Stimulated activated CD4-positive, alpha-beta T cell treated with anti-CD3 and anti-CD28 coated beads, Interleukin-15, amount 100 ng/mL, for 1 hour (primary cell): Measurements from ENCODE around the gene ATF6B.
"Not testable (repeated sequence)": the region's sequence is repeated elsewhere in the genome, so short reads cannot be mapped to it uniquely, and the experiment has no call there.

Source experiments
- DNase-seq, 2 donors: peaks; one replicate each; pipeline ENCODE4 v3.0.0-alpha.2; 2020; ENCODE audit warnings: low read depth in 1 of 2, low spot score in 1 of 2

The ATF6B gene

DNA sequence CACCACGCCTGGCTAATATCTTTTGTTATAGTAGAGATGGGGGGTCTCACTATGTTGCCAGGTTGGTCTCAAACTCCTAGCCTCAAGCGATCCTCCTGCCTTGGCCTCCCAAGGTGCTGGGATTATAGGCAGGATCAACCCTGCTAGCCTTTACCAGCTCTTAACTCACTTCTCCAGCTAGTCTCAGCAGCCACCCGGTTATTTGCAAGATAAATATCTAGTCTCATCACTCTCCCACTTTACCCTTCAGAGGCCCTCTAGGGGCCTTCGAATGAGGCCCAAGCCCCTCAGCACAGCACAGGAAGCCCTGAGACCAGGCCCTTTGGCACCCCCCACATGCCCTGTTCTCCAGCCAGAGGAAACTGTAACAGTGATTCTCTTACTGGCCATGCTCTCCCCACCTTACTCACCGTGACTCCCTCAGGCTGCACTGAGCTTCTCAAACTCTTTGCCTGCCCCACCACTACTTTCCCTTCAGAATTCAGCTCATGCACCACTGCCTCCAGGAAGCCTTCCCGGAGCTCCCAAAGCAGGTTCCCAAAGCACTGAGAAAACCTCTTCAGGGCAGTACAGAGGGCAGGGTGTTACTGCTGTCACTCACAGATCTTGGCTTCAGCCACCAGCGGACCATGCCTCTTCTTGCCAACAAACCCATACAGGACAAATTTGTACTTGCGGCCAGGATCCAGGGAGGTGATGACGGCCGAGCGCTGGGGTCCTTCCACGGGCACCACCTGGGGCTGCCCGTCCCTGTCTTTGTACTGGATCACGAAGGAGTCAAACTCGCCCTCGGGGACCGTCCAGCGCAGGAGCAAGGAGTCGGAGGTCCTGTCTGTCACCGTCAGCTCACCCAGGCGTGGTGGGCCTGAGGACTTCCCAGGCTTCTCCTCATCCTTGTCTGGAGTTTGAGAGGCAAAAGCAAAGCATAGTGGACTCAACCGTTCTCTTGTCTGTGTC lies 44.0 kb downstream of the ATF6B start:
- DNase-seq: no peak

DNA sequence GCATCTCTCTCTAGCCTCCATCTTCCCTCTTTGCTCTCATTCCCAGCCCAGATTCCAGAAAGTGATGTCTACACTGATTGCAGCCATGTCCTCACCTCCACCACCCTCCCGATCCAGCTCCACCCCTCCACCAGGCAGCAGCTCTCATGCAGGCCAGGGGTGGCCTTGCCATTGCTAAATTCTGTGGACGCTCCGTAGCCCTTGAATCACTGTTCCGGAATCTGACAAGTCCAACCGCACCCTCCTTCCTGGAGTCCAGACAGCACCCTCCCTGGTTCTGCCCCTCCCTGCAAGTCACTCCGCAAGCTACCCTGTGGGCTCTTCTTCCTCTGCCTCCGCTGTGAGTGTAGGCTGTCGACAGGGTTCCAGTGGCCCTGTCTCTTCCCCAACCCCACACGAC lies 45.1 kb downstream of the ATF6B start:
- DNase-seq: no peak

DNA sequence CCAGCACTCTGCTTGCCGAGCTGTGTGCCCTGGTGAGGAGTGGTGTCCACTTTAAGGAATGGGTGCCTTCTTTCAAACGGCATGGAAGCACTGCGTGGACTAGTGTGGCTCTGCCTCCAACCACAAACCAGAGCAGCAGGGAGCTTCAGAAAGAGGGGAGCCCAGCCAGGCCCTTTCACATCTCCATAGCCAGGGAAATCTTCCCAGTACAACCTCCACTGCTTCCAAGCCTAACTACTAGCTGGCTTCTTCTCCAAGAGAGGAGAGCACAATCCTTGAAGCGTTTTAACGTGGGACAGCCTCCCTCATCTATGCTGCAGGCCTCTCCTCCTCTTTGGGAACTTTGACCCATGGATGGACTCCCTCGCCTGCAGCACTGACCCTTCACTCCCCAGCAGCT lies 45.6 kb downstream of the ATF6B start:
- no peak for DNase-seq

DNA sequence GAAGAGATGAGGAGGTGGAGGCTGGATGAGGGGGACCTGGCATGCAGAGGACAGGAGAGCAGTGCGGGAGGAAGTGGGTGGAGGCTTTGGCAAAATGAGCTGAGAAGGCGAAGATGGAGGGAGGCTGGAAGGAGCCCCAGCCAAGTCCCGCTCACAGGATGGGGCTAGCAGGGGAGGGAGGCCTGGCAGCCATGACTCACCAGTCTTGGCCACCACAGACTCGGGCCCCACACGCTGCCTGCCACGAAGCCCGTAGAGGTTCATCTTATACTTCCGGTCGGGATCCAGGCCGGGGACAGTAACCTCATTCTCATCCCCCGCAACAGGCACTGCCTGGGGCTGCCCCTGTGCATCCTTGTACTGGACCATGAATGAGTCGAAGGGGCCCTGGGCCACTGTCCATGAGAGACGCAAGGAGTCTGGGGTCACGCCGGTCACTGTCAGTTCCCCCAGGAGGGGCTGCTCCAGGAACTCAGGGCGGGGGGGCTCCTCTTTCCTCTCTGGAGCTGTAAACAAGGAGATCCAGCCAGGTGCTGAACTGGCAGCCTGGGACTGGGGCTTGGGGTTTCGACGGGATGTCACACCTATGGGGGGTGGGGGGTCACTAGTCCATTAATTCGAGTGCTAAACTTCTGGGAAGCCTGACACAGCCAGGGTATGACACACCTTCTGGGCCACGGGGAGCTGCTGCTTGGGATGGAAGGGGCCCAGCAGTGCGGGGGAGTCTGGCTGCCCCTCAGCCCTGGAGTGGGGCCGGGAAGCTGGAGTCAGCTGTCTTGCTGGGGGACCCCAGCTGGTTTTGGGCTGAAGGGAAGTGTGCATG lies 46.7 kb downstream of the ATF6B start:
- no peak for DNase-seq

DNA sequence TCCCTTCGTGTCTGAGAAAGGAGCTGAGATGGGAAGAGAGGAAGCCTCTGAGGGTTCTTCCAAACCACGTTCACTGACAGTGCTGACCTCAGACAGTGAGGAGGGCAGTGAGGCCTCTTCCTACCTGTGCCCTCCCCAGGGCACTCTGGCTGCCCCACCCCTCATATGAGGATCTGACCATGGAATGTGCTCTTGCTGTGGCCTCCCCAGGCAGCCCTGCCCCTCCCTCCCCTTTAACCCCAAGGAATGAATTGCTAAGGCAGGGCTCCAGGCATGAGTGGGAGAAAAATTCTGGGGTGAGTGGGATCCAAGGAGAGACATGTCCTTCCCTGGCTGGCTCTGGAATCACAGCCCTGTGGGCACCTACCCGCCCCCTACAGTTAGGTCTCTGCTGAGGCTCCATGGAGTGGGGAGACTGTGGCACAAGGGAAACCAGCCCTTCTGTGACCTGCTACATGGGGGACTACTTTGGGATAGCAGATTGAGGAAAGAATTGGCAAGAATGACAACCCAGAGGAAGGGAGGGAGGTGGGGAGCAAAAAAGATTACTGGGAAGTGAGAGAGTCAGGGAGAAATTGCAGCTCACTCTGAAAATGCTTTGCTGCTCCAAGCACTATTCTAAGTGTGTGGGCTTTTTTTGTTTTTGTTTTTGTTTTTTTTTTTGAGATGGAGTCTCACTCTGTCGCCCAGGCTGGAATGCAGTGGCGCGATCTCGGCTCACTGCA lies 48.3 kb downstream of the ATF6B start:
- no peak for DNase-seq

DNA sequence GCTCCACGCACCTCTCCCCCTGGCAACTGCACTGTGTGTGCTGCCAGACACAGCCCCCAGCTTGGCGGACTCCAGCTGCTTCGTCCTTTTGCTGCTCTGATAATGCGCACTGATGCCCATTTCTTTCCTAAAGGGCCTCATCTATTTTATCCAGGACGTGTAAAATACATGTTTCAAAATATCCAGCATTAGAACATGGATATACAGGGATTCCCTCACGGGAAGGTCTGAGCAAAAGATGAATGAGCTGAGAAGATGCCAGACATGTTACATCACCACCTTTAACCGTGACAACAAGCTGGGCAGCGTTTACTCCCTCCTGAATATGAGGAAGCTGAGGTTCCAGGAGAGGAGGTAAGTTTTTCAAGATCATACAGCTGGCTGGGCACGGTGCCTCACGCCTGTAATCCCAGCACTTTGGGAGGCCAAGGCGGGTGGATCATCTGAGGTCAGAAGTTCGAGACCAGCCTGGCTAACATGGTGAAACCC lies 51.7 kb downstream of the ATF6B start:
- DNase-seq: no peak

DNA sequence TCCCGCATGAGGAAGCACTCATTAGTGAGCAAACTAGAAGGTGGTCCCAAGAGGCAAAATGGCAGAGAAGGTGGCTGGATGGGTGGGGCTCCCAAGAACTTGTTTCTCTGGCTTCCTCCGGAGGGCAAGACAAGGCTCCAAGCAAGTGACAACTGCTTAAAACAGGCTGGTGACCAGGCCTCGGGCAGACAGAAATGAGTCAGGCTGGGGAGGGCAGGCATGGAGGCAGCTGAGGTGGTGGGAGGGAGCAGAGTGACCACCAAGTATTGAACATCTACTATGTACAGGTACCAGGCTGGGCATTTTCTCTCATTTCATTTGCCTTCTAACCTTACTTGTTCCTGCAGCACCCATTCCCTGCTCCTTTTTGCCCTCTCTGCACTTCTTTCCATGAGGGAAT lies 52.3 kb downstream of the ATF6B start:
- DNase-seq: no peak

DNA sequence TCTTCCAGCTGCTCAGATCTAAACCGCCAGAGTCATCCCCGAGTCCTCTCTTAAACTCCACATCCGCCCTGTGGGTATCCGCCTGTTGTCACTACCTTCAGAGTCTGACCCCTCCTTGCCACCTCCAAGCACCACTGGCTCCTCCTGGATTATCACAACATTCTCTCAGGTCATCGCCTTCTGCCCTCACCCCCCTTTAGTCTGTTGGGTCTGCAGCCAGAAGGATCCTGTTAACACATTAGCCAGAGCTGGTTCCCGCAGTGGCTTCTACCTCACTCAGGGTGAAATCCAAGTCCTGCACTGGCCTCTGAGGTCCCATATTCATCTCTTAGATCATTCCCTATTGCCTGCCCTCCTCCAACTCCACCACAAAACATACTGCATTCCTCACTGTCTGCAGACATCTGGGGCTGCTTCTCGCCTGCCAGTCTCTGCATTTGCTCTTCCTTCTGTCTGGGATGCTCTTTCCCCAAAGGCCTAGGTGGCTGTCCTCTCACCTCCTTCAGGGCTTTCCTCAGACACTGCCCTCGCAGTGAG lies 53.0 kb downstream of the ATF6B start:
- DNase-seq: no peak

DNA sequence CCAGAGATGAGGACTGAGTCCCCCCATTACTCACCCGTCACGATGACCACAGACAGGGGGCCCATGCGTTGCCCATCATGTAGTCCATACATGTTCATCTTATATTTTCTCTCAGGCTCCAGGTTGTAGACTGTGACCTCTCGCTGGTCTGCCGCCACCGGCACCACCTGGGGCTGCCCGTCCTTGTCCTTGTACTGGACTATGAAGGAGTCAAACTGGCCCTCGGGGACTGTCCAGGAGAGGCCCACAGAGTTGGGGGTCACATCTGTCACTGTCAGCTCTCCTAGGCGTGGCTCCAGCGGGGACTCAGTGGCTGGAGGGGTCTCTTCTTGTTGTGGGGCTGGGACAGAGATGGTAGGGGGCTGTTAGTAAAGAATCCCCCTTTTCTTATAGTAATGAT lies 54.4 kb downstream of the ATF6B start:
- no peak for DNase-seq

DNA sequence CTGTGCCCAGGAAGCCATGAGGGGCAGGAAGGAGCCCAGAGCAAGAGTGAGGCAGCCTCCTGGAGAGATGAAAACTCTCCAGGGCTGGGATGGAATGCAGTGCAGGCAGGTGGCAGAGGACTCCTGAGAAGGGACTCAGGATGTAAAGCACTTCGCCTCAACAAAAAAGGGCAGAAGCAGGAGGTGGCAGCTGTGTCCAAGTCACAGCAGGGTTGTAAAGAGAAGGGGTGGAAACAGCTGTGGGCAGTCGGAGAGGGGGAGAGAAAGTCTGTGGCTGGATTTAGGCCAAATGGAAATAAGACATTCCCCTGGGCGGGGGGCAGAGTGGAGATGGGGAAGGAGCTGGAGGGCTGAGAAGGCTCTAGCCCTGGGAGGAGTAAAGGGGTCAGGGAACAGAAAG lies 54.9 kb downstream of the ATF6B start:
- DNase-seq: no peak

DNA sequence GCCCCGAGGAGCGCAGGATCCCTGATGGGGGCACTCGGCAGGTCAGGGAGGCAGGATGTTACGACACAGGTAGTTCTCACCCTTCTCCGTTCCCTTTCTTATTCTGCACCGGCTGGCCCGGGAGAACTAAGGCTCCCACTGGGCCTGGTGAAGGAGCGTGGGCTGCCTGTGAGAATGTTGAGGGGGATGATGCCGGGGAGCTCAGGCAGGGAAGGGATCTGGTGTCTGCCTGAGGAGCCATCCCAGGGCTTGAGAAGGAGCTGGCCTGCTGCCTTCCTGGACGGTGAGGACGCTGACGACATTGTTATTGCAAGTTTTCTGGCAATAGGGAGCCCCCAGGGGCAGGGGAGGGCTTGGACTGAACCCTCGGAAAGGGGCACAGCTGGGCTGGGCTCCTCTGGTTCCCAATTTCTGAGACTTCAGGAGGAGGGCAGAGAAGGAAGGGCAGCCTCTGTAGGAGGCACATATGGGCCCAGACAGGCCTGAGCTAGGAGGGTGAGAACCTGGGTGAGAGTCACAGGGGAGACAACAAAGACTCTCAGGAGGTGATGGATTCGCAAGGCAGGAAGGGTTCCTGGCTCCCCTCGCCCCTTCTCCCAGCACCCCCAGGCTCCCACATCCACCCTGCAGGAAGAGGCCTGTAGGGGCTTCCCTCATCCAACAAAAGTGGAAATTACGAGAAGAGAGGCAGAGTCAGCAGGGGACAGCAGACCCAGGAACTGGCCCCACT lies 57.1 kb downstream of the ATF6B start:
- DNase-seq: no peak

DNA sequence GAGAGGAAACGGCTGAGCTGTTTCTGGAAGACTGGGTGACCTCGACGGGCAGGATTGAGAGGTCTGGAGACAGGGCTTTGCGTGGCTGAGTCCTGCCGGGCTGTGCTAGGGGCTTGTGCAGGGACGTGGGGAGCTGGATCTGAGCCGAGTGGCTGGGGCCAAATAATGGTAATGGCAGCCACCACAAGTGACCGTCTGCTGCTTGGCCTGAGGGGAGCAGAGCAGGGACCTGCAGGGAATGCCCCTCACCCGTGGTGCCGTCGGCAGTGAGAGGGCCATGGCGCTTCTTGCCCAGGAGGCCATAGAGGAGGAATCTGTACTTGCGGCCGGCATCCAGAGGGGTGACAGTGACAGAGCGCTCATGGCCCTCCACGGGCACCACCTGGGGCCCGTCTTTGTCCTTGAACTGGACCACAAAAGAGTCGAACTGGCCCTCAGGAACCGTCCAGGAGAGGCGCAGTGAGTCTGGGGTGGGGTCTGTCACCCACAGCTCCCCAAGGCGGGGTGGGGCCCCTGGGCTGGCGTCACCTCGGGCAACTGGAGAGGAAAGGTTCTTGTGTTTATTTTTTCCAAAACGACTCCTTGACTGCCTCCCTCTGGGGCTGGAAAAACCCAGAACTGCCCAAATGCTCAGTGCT lies 58.0 kb downstream of the ATF6B start:
- no peak for DNase-seq

DNA sequence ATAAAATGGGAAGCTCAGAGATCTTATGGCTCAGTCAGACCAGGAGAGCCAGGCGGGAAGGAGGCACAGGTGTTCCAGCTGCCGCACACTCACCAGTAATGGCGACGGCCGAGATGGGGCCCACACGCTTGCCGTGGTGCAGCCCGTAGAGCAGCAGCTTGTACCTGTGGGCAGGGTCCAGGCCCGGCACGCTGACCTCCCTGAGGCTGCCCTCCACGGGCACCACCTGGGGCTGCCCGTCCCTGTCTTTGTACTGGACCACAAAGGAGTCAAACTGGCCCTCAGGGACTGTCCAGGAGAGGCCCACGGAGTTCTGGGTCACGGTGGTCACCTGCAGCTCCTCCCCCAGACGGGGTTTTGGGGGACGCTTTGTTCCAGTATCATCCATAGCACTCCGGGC lies 58.6 kb downstream of the ATF6B start:
- DNase-seq: no peak

DNA sequence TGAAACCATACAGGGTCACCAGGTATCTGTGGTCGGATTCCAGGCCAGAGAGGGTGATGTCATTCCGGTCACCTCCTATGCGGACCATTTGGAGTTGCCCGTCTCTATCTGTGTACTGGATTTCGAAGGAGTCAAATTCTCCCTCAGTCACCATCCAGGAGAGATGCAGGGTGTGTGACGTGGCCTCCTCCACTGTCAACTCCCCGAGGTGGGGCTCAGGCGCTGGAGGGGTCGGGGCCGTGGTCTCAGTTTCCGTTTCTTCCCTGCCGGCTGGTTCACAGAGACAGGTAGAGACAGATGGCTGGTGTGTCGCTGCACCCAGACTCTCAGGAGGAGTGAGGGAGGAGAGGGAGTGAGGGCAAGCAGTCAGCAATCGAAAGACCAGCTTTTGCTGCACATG lies 59.2 kb downstream of the ATF6B start:
- no peak for DNase-seq

DNA sequence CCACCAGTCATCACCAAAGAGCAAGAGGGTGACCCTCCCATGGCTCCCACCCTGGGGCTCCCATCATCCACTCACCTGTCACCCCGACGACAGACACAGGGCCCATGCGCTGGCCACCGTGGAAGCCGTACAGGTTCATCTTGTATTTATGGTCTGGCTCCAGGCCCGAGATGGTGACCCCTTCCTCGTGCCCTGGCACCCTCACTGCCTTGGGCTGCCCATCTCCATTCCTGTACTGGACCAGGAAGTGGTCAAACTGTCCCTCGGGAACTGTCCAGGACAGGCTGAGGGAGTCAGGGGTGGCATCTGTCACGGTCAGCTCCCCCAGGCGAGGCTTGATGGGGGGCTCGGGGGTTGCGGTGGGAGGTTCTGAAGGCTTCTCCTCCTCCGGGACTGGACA lies 59.7 kb downstream of the ATF6B start:
- DNase-seq: not testable (repeated sequence)

DNA sequence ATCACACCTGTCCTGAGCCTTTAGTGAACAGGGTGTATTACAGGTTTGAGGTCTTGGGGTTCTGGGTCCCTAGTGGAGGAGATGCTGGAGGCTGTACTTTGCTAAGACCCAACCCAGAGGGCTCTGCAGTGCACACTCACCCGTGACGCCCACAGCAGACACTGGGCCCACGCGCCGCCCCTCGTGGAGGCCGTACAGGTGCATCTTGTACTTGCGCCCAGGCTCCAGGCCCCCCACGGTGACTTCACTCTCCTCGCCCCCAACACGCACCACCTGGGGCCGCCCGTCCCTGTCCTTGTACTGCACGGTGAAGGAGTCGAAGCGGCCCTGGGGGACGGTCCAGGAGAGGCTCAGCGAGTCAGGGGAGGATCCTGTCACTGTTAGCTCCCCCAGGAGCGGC lies 60.5 kb downstream of the ATF6B start:
- not testable (repeated sequence) for DNase-seq
